IMR-90 (cell line): ENCODE measurements around the gene CEP70. TPM values are rescaled to one million over a fixed set of nuclear protein-coding genes. Genes with fewer than 3 reads are reported as not detected.

ENCODE experiments used
- ATAC-seq: fragments of 200-7000 bp; cut with Tn5 transposase; 2 replicates; pipeline ENCODE4 v1.9.1; 2020; ENCODE audit warnings: low read depth, mild to moderate bottlenecking, moderate library complexity
- Bru-seq: library from RNA; stranded (reverse); fragments of 400-500 nt; gene quantifications from one replicate; lab custom pipeline; 2021; lab: Mats Ljungman, UMichigan
- BruChase-seq, 2 experiments: library from RNA; stranded (reverse); fragments of 400-500 nt; gene quantifications; one replicate each; lab custom pipeline; 2021; lab: Mats Ljungman, UMichigan
- BruUV-seq: library from RNA; stranded (reverse); fragments of 400-500 nt; replicated peaks from 2 replicates; lab custom pipeline; 2021; lab: Mats Ljungman, UMichigan
- CTCF ChIA-PET: fragments of 300-600 bp; formaldehyde crosslinking; extraction: SDS; loops from one replicate; lab custom pipeline; 2021; ENCODE audit warnings: antibody characterized with exemption; lab: Yijun Ruan, JAX
- POLR2A ChIA-PET: fragments of 300-600 bp; sonication (Branson Sonifier 250); formaldehyde crosslinking; loops from one replicate; lab custom pipeline; 2022; ENCODE audit warnings: antibody characterized with exemption; ENCODE audit not compliant: unreplicated experiment; lab: Charles Lee
- DNase-seq: peaks from one replicate; pipeline ENCODE4 v3.0.0; 2013
- H2AFZ ChIP-seq: replicated peaks from 2 replicates; pipeline ENCODE3; 2013; ENCODE audit warnings: low read length, mild to moderate bottlenecking; ENCODE audit not compliant: poor library complexity
- H2AK5ac ChIP-seq: 2 replicates; pipeline ENCODE4 v1.6.1; 2013; ENCODE audit warnings: low read depth, low read length, inconsistent platforms
- H2AK9ac ChIP-seq: replicated peaks from 2 replicates; pipeline ENCODE3; 2013; ENCODE audit warnings: mild to moderate bottlenecking, low read depth, low read length, moderate library complexity; ENCODE audit not compliant: poor library complexity
- H2BK120ac ChIP-seq: 2 replicates; pipeline ENCODE4 v1.6.1; 2013; ENCODE audit warnings: low read depth, low read length, inconsistent platforms
- H2BK15ac ChIP-seq: 3 replicates; pipeline ENCODE4 v1.6.1; 2013; ENCODE audit warnings: low read depth, low read length, inconsistent platforms
- H2BK20ac ChIP-seq: 2 replicates; pipeline ENCODE4 v1.6.1; 2013; ENCODE audit warnings: low read depth, mild to moderate bottlenecking, inconsistent platforms, low read length, moderate library complexity
- H2BK5ac ChIP-seq: 2 replicates; pipeline ENCODE4 v1.6.1; 2013; ENCODE audit warnings: mild to moderate bottlenecking, low read depth, low read length, inconsistent platforms; ENCODE audit not compliant: poor library complexity, severe bottlenecking
- H3K14ac ChIP-seq: replicated peaks from 2 replicates; pipeline ENCODE4 v1.6.1; 2013; ENCODE audit warnings: low read depth, low read length, inconsistent platforms
- H3K18ac ChIP-seq: 2 replicates; pipeline ENCODE4 v1.6.1; 2013; ENCODE audit warnings: low read depth, low read length, control low read depth
- H3K23ac ChIP-seq: 2 replicates; pipeline ENCODE4 v1.6.1; 2013; ENCODE audit warnings: low read depth, low read length, inconsistent platforms
- H3K27ac ChIP-seq: 2 replicates; pipeline ENCODE4 v1.5.1; 2013; ENCODE audit warnings: mild to moderate bottlenecking, control low read depth, low read length; ENCODE audit not compliant: insufficient read depth
- H3K27me3 ChIP-seq: 2 replicates; pipeline ENCODE4 v1.6.1; 2013; ENCODE audit warnings: low read length; ENCODE audit not compliant: control insufficient read depth, insufficient read depth
- H3K36me3 ChIP-seq: 2 replicates; pipeline ENCODE4 v1.6.1; 2013; ENCODE audit warnings: low read length, mixed read lengths; ENCODE audit not compliant: control insufficient read depth, insufficient read depth
- H3K4ac ChIP-seq: 2 replicates; pipeline ENCODE4 v1.6.1; 2013; ENCODE audit warnings: low read depth, low read length, inconsistent platforms
- H3K4me1 ChIP-seq: 2 replicates; pipeline ENCODE4 v1.6.1; 2013; ENCODE audit warnings: low read length, mixed read lengths; ENCODE audit not compliant: control insufficient read depth, insufficient read depth
- H3K4me2 ChIP-seq: 2 replicates; pipeline ENCODE4 v1.6.1; 2013; ENCODE audit warnings: low read depth, mild to moderate bottlenecking, control low read depth, low read length, moderate library complexity
- H3K4me3 ChIP-seq: 2 replicates; pipeline ENCODE4 v1.5.1; 2013; ENCODE audit warnings: low read depth, mild to moderate bottlenecking, control low read depth, low read length, moderate library complexity; ENCODE audit not compliant: insufficient read depth
- H3K56ac ChIP-seq: 2 replicates; pipeline ENCODE4 v1.6.1; 2013; ENCODE audit warnings: low read length, inconsistent platforms; ENCODE audit not compliant: insufficient read depth; ENCODE audit errors: extremely low read depth
- H3K79me1 ChIP-seq, 2 experiments: 2 replicates each; pipeline ENCODE4 v1.6.1; 2013; ENCODE audit warnings: low read length in 2 of 2, inconsistent platforms in 1 of 2, low read depth in 1 of 2
- H3K9ac ChIP-seq: 2 replicates; pipeline ENCODE4 v1.6.1; 2013; ENCODE audit warnings: low read depth, low read length, control low read depth
- H3K9me1 ChIP-seq: 2 replicates; pipeline ENCODE4 v1.6.1; 2013; ENCODE audit warnings: low read length, inconsistent platforms; ENCODE audit not compliant: insufficient read depth
- H3K9me3 ChIP-seq: 2 replicates; pipeline ENCODE4 v1.6.1; 2013; ENCODE audit warnings: low read length; ENCODE audit not compliant: control insufficient read depth, insufficient read depth
- H4K20me1 ChIP-seq: 2 replicates; pipeline ENCODE4 v1.6.1; 2013; ENCODE audit warnings: low read length, inconsistent platforms; ENCODE audit not compliant: insufficient read depth
- H4K5ac ChIP-seq: 2 replicates; pipeline ENCODE4 v1.6.1; 2013; ENCODE audit warnings: mild to moderate bottlenecking, low read depth, low read length, control low read depth
- H4K8ac ChIP-seq, 2 experiments: 2 replicates each; pipeline ENCODE4 v1.6.1; 2013; ENCODE audit warnings: low read depth in 2 of 2, low read length in 2 of 2, control low read depth in 1 of 2, inconsistent platforms in 1 of 2
- H4K91ac ChIP-seq: 2 replicates; pipeline ENCODE4 v1.6.1; 2013; ENCODE audit warnings: low read depth, low read length, inconsistent platforms; ENCODE audit not compliant: insufficient read depth
- CEBPB ChIP-seq: IDR thresholded peaks from 2 replicates; pipeline ENCODE4 v1.6.1; 2012; ENCODE audit warnings: low read depth, low read length, improper control_type of control experiment
- CHD1 ChIP-seq: IDR thresholded peaks from 2 replicates; pipeline ENCODE4 v1.6.1; 2012; ENCODE audit warnings: low read depth, low read length, improper control_type of control experiment
- CTCF ChIP-seq: conservative IDR thresholded peaks from 2 replicates; pipeline ENCODE4 v1.5.1; 2012; ENCODE audit warnings: mild to moderate bottlenecking, low read depth, low read length, improper control_type of control experiment
- FOS ChIP-seq: fragments of 150-350 bp; IDR thresholded peaks from 2 replicates; pipeline ENCODE4 v1.6.1; 2016; ENCODE audit warnings: low read depth, low read length
- MAZ ChIP-seq: IDR thresholded peaks from 2 replicates; pipeline ENCODE4 v1.6.1; 2012; ENCODE audit warnings: low read depth, mild to moderate bottlenecking, low read length, improper control_type of control experiment, moderate library complexity, borderline replicate concordance
- MXI1 ChIP-seq: IDR thresholded peaks from 2 replicates; pipeline ENCODE4 v1.6.1; 2012; ENCODE audit warnings: low read depth, mild to moderate bottlenecking, low read length, moderate library complexity, borderline replicate concordance
- POLR2A ChIP-seq: IDR thresholded peaks from 2 replicates; pipeline ENCODE4 v1.6.1; 2012; ENCODE audit warnings: mild to moderate bottlenecking, low read depth, low read length
- RAD21 ChIP-seq: IDR thresholded peaks from 2 replicates; pipeline ENCODE4 v1.6.1; 2012; ENCODE audit warnings: low read length, improper control_type of control experiment
- RCOR1 ChIP-seq: IDR thresholded peaks from 2 replicates; pipeline ENCODE4 v1.6.1; 2012; ENCODE audit warnings: mild to moderate bottlenecking, low read length, improper control_type of control experiment; ENCODE audit not compliant: insufficient replicate concordance
- RFX5 ChIP-seq: IDR thresholded peaks from 2 replicates; pipeline ENCODE4 v1.8.0; 2012; ENCODE audit warnings: low read depth, mild to moderate bottlenecking, low read length, moderate library complexity
- SMC3 ChIP-seq: fragments of 150-350 bp; IDR thresholded peaks from 2 replicates; pipeline ENCODE4 v1.6.1; 2016; ENCODE audit warnings: low read depth, mild to moderate bottlenecking, antibody characterized with exemption, low read length, moderate library complexity
- USF2 ChIP-seq: fragments of 150-350 bp; IDR thresholded peaks from 2 replicates; pipeline ENCODE4 v1.6.1; 2017; ENCODE audit warnings: mild to moderate bottlenecking, antibody characterized with exemption, low read length, low read depth
- whole genome bisulfite sequencing, 2 experiments: methylation state at CpG; one replicate each; pipeline versions ENCODE4 v1.1.5 to v1.1.7; 2013; ENCODE audit warnings: missing lambda C conversion rate in 2 of 2; ENCODE audit not compliant: insufficient read length in 1 of 2; ENCODE audit errors: extremely low coverage in 2 of 2; 5-methylcytosine and 5-hydroxymethylcytosine counted together
- dilution Hi-C: fragments of 300-500 bp; cut with HindIII; formaldehyde crosslinking; loops from one replicate; pipeline ENCODE4 v1.14.3; 2018; ENCODE audit warnings: low sequenced_read_pairs; ENCODE audit not compliant: unreplicated experiment
- in situ Hi-C: fragments of 300-500 bp; cut with MboI; formaldehyde crosslinking; loops from 3 replicates; pipeline ENCODE4 v1.14.3; 2019; ENCODE audit warnings: low sequenced_read_pairs, inconsistent platforms, mixed read lengths
- intact Hi-C: fragments of 100-400 bp; cut with micrococcal nuclease; formaldehyde crosslinking; loops from 2 replicates; pipeline ENCODE4 v1.10.0; 2022
- long read RNA-seq: library from polyadenylated mRNA; unstranded; transcript quantifications from one replicate; pipeline ENCODE4 v2.0.0, GENCODE V29; 2021; ENCODE audit not compliant: unreplicated experiment
- polyA plus RNA-seq, 3 experiments: library from polyadenylated mRNA; depleted of rRNA; stranded (reverse); fragments of >200 nt; gene quantifications; 2 replicates each; pipeline ENCODE4 v1.2.3, GENCODE V29; 2012; ENCODE audit warnings: low replicate concordance in 1 of 3
- total RNA-seq: library from RNA; depleted of rRNA; stranded (reverse); fragments of >200 nt; gene quantifications from 2 replicates; pipeline ENCODE4 v1.2.3, GENCODE V29; 2012; rRNA removed

The CEP70 gene
- total RNA-seq (11.1 and 21.4 TPM in 2 replicates), polyA plus RNA-seq (2012; rRNA removed) (3.5 and 4.6 TPM in 2 replicates), Bru-seq, nascent RNA (percentile 58 among the genes with signal in this experiment), BruChase-seq, experiment 1, labeled RNA remaining after a 6-hour chase (percentile 56 among the genes with signal in this experiment), BruChase-seq, experiment 2, labeled RNA remaining after a 2-hour chase (percentile 63 among the genes with signal in this experiment)
- 0.44 and 0.73 TPM in 2 replicates for polyA plus RNA-seq (2012; cell fraction: cytosol; rRNA removed)
- polyA plus RNA-seq (2012; cell fraction: nucleus; rRNA removed; ENCODE audit: low replicate concordance) = 0.40 and 4.6 TPM in 2 replicates
- long read RNA-seq, partial matches to known transcripts = 2 of 9 reads
- long read RNA-seq, other reads (novel, unspliced or antisense) = 3 of 9 reads

GRCh38 chr3:138594150-138594934 lies at the start of gene CEP70:
CEP70 (minus strand) TSS chr3:138594260; CDS start chr3:138572927, 21,333 bp downstream.
- H3K23ac ChIP-seq = peak within 1 kb of the TSS; percentile 50
- H3K4me3 ChIP-seq = peak within 1 kb of the TSS; percentile 54
- intact Hi-C loops (loop anchor here (1.0 to 10.0 kb wide), 6 partner anchors 100 to 733 kb away; partner anchors contain the start of gene PIK3CB), dilution Hi-C loops (no loop called here), in situ Hi-C loops (loop anchor here (25.0 kb wide), 1 partner anchor 743 kb away; the partner anchor contains the start of gene MRPS22)
- H3K9me3 ChIP-seq = no peaks in the 10 kb centered on the region
- peak within 1 kb of the TSS; percentile 93 for H2AFZ ChIP-seq
- peak; percentile 99 for ATAC-seq
- H3K18ac ChIP-seq = peak within 1 kb of the TSS; percentile 7; the same call in 1 of the 2 replicates
- peak within 1 kb of the TSS; percentile 46; the same call in 1 of the 2 replicates for H3K14ac ChIP-seq
- H2BK20ac ChIP-seq = 0 out of 2 replicates have a peak within 1 kb of the TSS, but pooled peaks have one; percentile 12
- H2AK9ac ChIP-seq = peak within 1 kb of the TSS; percentile 70
- H3K9me1 ChIP-seq = no peaks in the 10 kb centered on the region
- 0 out of 3 replicates have a peak within 1 kb of the TSS, but pooled peaks have one; percentile 1 for H2BK15ac ChIP-seq
- peaks cover 3 to 14% of the 10 kb centered on the region in 2 experiments; a peak in 2 of 4 replicates for H3K79me1 ChIP-seq
- peak within 1 kb of the TSS; percentile 29; the same call in 1 of the 2 replicates for H3K56ac ChIP-seq
- H3K27me3 ChIP-seq = no peaks in the 10 kb centered on the region
- DNase-seq = peak; percentile 95
- H4K8ac ChIP-seq = peak within 1 kb of the TSS in 1 of 2 experiments; percentile 64; a peak in 3 of 4 replicates
- H3K4me2 ChIP-seq = peak within 1 kb of the TSS; percentile 87
- H4K91ac ChIP-seq = peak within 1 kb of the TSS; percentile 31; the same call in 1 of the 2 replicates
- H2BK120ac ChIP-seq = 0 out of 2 replicates have a peak within 1 kb of the TSS, but pooled peaks have one; percentile 45
- no peaks in the 10 kb centered on the region for H3K4me1 ChIP-seq
- H4K5ac ChIP-seq = peak within 1 kb of the TSS; percentile 12; the same call in 1 of the 2 replicates
- BruUV-seq = no TSS peak
- peak within 1 kb of the TSS; percentile 29 for H3K4ac ChIP-seq
- H3K36me3 ChIP-seq = no peaks in the 10 kb centered on the region
- 0% methylated on average over 35 of the region's 52 CpGs; no CpG with 5 or more reads in 1 of the 2 experiments for WGBS, 2 experiments
- ChIA-PET CTCF (interaction anchor here (0.6 to 3.6 kb wide), 15 partner anchors 9 to 1784 kb away, joined by 3 to 42 read pairs (median 4); no protein-coding TSS in a partner anchor), POLR2A (interaction anchor here (0.5 kb wide), 1 partner anchor 101 kb away, joined by 3 read pairs; no protein-coding TSS in a partner anchor)
- H3K9ac ChIP-seq = peak within 1 kb of the TSS; percentile 58
- H4K20me1 ChIP-seq = no peaks in the 10 kb centered on the region
- peak within 1 kb of the TSS; percentile 58 for H3K27ac ChIP-seq
- no peak within 1 kb of the TSS for H2AK5ac ChIP-seq
- H2BK5ac ChIP-seq = peak within 1 kb of the TSS; percentile 27
- TF ChIP-seq RFX5 (no peak), USF2 (no peak), CEBPB (peak; percentile 99), RCOR1 (no peak), CHD1 (no peak), CTCF (peak; percentile 89), MXI1 (0 out of 2 replicates have a peak, but pooled peaks have one; percentile 50), SMC3 (peak; percentile 77), MAZ (peak; percentile 69; the same call in 1 of the 2 replicates), POLR2A (peak; percentile 76), RAD21 (peak; percentile 83), FOS (no peak)
